ENCODE measurements around the gene PPFIBP1.

- TF ChIP-seq, protein P1, sequence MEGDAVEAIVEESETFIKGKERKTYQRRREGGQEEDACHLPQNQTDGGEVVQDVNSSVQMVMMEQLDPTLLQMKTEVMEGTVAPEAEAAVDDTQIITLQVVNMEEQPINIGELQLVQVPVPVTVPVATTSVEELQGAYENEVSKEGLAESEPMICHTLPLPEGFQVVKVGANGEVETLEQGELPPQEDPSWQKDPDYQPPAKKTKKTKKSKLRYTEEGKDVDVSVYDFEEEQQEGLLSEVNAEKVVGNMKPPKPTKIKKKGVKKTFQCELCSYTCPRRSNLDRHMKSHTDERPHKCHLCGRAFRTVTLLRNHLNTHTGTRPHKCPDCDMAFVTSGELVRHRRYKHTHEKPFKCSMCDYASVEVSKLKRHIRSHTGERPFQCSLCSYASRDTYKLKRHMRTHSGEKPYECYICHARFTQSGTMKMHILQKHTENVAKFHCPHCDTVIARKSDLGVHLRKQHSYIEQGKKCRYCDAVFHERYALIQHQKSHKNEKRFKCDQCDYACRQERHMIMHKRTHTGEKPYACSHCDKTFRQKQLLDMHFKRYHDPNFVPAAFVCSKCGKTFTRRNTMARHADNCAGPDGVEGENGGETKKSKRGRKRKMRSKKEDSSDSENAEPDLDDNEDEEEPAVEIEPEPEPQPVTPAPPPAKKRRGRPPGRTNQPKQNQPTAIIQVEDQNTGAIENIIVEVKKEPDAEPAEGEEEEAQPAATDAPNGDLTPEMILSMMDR (optimal IDR thresholded peaks at IDR 0.05 in 1 of 3, IDR thresholded peaks at IDR 0.05 in 1 of 3, conservative IDR thresholded peaks at IDR 0.05 in 1 of 3; ENCODE audit: extremely low read depth in 1 of 3, insufficient read depth in 2 of 3, low read length in 3 of 3): no peak
- TF ChIP-seq EZH2 (IDR thresholded peaks at IDR 0.05; ENCODE audit: low read length): no peak
These were observed 60.0 kb downstream of the PPFIBP1 start for GRCh38 chr12:27583981-27584380.
